GM12878 (cell line): ENCODE measurements around the gene ZNF283. TPM values are rescaled to one million over a fixed set of nuclear protein-coding genes. Genes with fewer than 3 reads are reported as not detected.

ENCODE experiments used
- polyA plus RNA-seq, 11 experiments: library from polyadenylated mRNA; depleted of rRNA in 4 of 11; unstranded in 6 of 11; stranded (reverse) in 5 of 11; fragments of >200 nt; fragmentation: Nextera tagmentation in 4 of 11; fragmentation: Illumina TruSeq in 1 of 11; extraction: Ambion mirVana in 4 of 11; extraction: Trizol in 1 of 11; gene quantifications; 1 replicate in 1 of 11; 2 replicates in 10 of 11; pipeline versions ENCODE4 v1.2.1 to v1.2.3, GENCODE V29; 2011 to 2016; ENCODE audit warnings: inconsistent platforms in 2 of 11, missing spikeins in 2 of 11, low read depth in 1 of 11
- total RNA-seq, 4 experiments: library from RNA; depleted of rRNA in 3 of 4; stranded (reverse); fragments of >200 nt in 3 of 4; fragmentation: Illumina TruSeq in 1 of 4; extraction: Trizol in 1 of 4; gene quantifications; 2 replicates each; pipeline versions ENCODE4 v1.2.1 to v1.2.3, GENCODE V29; 2013 to 2021

The ZNF283 gene
- total and polyA plus RNA-seq, 10 of the 15 experiments (the other 5 are each of a cell fraction or from before 2014, with no cell fraction given) = 2.2 to 7.8 (median 3.7) TPM

Other genes with a start within 250 kb of the ZNF283 start
Only the 7 nearest of the 18 such genes appear.
- gene IRGC, start 111.2 kb upstream of the ZNF283 start, total RNA-seq (2014; rRNA removed) = not detected in 2 replicates
- not detected in 2 replicates for gene IRGC, start 111.2 kb upstream of the ZNF283 start, total RNA-seq (2014; rRNA removed; fragmentation: Illumina TruSeq; extraction: Trizol)
- not detected in 2 replicates for gene IRGC, start 111.2 kb upstream of the ZNF283 start, total RNA-seq (2021)
- gene IRGC, start 111.2 kb upstream of the ZNF283 start, polyA plus RNA-seq (2011; rRNA removed) = not detected in 2 replicates
- not detected in 2 replicates for gene IRGC, start 111.2 kb upstream of the ZNF283 start, polyA plus RNA-seq (2014; fragmentation: Illumina TruSeq; extraction: Trizol)
- under 1 TPM in 1 of 2 experiments, not detected in 1; 0.04 TPM for gene IRGC, start 111.2 kb upstream of the ZNF283 start, polyA plus RNA-seq (2014; fragmentation: Nextera tagmentation; extraction: Ambion mirVana)
- not detected in 2 replicates for gene IRGC, start 111.2 kb upstream of the ZNF283 start, polyA plus RNA-seq (2014; rRNA removed)
- gene IRGC, start 111.2 kb upstream of the ZNF283 start, polyA plus RNA-seq (2016; fragmentation: Nextera tagmentation; extraction: Ambion mirVana) = not detected
- gene SMG9, start 72.4 kb upstream of the ZNF283 start, total RNA-seq (2014; rRNA removed) = 23.5 and 28.1 TPM in 2 replicates
- 16.3 and 20.3 TPM in 2 replicates for gene SMG9, start 72.4 kb upstream of the ZNF283 start, total RNA-seq (2014; rRNA removed; fragmentation: Illumina TruSeq; extraction: Trizol)
- 45.4 and 52.2 TPM in 2 replicates for gene SMG9, start 72.4 kb upstream of the ZNF283 start, total RNA-seq (2021)
- 20.6 and 48.9 TPM in 2 replicates for gene SMG9, start 72.4 kb upstream of the ZNF283 start, polyA plus RNA-seq (2011; rRNA removed)
- gene SMG9, start 72.4 kb upstream of the ZNF283 start, polyA plus RNA-seq (2014; fragmentation: Illumina TruSeq; extraction: Trizol) = 21.9 and 26.4 TPM in 2 replicates
- gene SMG9, start 72.4 kb upstream of the ZNF283 start, polyA plus RNA-seq (2014; fragmentation: Nextera tagmentation; extraction: Ambion mirVana) = 1 to 10 TPM in 1 of 2 experiments, under 1 TPM in 1; 0.69 to 4.0 TPM
- gene SMG9, start 72.4 kb upstream of the ZNF283 start, polyA plus RNA-seq (2014; rRNA removed) = 34.4 and 34.6 TPM in 2 replicates
- 10 to 100 TPM; 28.2 to 30.4 TPM for gene SMG9, start 72.4 kb upstream of the ZNF283 start, polyA plus RNA-seq (2016; fragmentation: Nextera tagmentation; extraction: Ambion mirVana)
- gene KCNN4, start 46.3 kb upstream of the ZNF283 start, total RNA-seq (2014; rRNA removed) = 87.6 and 97.0 TPM in 2 replicates
- gene KCNN4, start 46.3 kb upstream of the ZNF283 start, total RNA-seq (2014; rRNA removed; fragmentation: Illumina TruSeq; extraction: Trizol) = 52.9 and 53.6 TPM in 2 replicates
- gene KCNN4, start 46.3 kb upstream of the ZNF283 start, total RNA-seq (2021) = 92.0 and 92.4 TPM in 2 replicates
- gene KCNN4, start 46.3 kb upstream of the ZNF283 start, polyA plus RNA-seq (2011; rRNA removed) = 39.5 and 70.5 TPM in 2 replicates
- gene KCNN4, start 46.3 kb upstream of the ZNF283 start, polyA plus RNA-seq (2014; fragmentation: Illumina TruSeq; extraction: Trizol) = 15.6 and 62.7 TPM in 2 replicates
- 1 to 10 TPM; 1.4 to 6.3 TPM for gene KCNN4, start 46.3 kb upstream of the ZNF283 start, polyA plus RNA-seq (2014; fragmentation: Nextera tagmentation; extraction: Ambion mirVana)
- gene KCNN4, start 46.3 kb upstream of the ZNF283 start, polyA plus RNA-seq (2014; rRNA removed) = 112 and 132 TPM in 2 replicates
- gene KCNN4, start 46.3 kb upstream of the ZNF283 start, polyA plus RNA-seq (2016; fragmentation: Nextera tagmentation; extraction: Ambion mirVana) = 10 to 100 TPM; 85.3 to 93.9 TPM
- 0.76 and 1.4 TPM in 2 replicates for gene LYPD5, start 24.9 kb upstream of the ZNF283 start, total RNA-seq (2014; rRNA removed)
- 0.37 and 0.40 TPM in 2 replicates for gene LYPD5, start 24.9 kb upstream of the ZNF283 start, total RNA-seq (2014; rRNA removed; fragmentation: Illumina TruSeq; extraction: Trizol)
- 0.69 and 1.5 TPM in 2 replicates for gene LYPD5, start 24.9 kb upstream of the ZNF283 start, total RNA-seq (2021)
- 0.04 and 0.09 TPM in 2 replicates for gene LYPD5, start 24.9 kb upstream of the ZNF283 start, polyA plus RNA-seq (2011; rRNA removed)
- gene LYPD5, start 24.9 kb upstream of the ZNF283 start, polyA plus RNA-seq (2014; fragmentation: Illumina TruSeq; extraction: Trizol) = 0.56 and 0.62 TPM in 2 replicates
- gene LYPD5, start 24.9 kb upstream of the ZNF283 start, polyA plus RNA-seq (2014; fragmentation: Nextera tagmentation; extraction: Ambion mirVana) = under 1 TPM in 1 of 2 experiments, not detected in 1; 0.24 TPM
- 2.0 and 2.2 TPM in 2 replicates for gene LYPD5, start 24.9 kb upstream of the ZNF283 start, polyA plus RNA-seq (2014; rRNA removed)
- gene LYPD5, start 24.9 kb upstream of the ZNF283 start, polyA plus RNA-seq (2016; fragmentation: Nextera tagmentation; extraction: Ambion mirVana) = 1 to 10 TPM; 1.1 to 1.5 TPM
- gene ZNF404, start 56.6 kb downstream of the ZNF283 start, total RNA-seq (2014; rRNA removed) = 0.11 and 0.38 TPM in 2 replicates
- 0.72 and 1.0 TPM in 2 replicates for gene ZNF404, start 56.6 kb downstream of the ZNF283 start, total RNA-seq (2014; rRNA removed; fragmentation: Illumina TruSeq; extraction: Trizol)
- gene ZNF404, start 56.6 kb downstream of the ZNF283 start, total RNA-seq (2021) = 0.36 and 0.64 TPM in 2 replicates
- gene ZNF404, start 56.6 kb downstream of the ZNF283 start, polyA plus RNA-seq (2011; rRNA removed) = 2.3 and 5.5 TPM in 2 replicates
- gene ZNF404, start 56.6 kb downstream of the ZNF283 start, polyA plus RNA-seq (2014; fragmentation: Illumina TruSeq; extraction: Trizol) = 1.2 and 1.5 TPM in 2 replicates
- gene ZNF404, start 56.6 kb downstream of the ZNF283 start, polyA plus RNA-seq (2014; fragmentation: Nextera tagmentation; extraction: Ambion mirVana) = under 1 TPM; 0.31 to 0.42 TPM
- 0.18 and 0.63 TPM in 2 replicates for gene ZNF404, start 56.6 kb downstream of the ZNF283 start, polyA plus RNA-seq (2014; rRNA removed)
- gene ZNF404, start 56.6 kb downstream of the ZNF283 start, polyA plus RNA-seq (2016; fragmentation: Nextera tagmentation; extraction: Ambion mirVana) = under 1 TPM in 1 of 2 experiments, not detected in 1; 0.68 TPM
- gene ZNF45, start 108.0 kb downstream of the ZNF283 start, total RNA-seq (2014; rRNA removed) = 16.6 and 18.5 TPM in 2 replicates
- gene ZNF45, start 108.0 kb downstream of the ZNF283 start, total RNA-seq (2014; rRNA removed; fragmentation: Illumina TruSeq; extraction: Trizol) = 20.7 and 22.3 TPM in 2 replicates
- 15.0 and 15.6 TPM in 2 replicates for gene ZNF45, start 108.0 kb downstream of the ZNF283 start, total RNA-seq (2021)
- 22.5 and 24.5 TPM in 2 replicates for gene ZNF45, start 108.0 kb downstream of the ZNF283 start, polyA plus RNA-seq (2011; rRNA removed)
- gene ZNF45, start 108.0 kb downstream of the ZNF283 start, polyA plus RNA-seq (2014; fragmentation: Illumina TruSeq; extraction: Trizol) = 23.1 and 27.9 TPM in 2 replicates
- gene ZNF45, start 108.0 kb downstream of the ZNF283 start, polyA plus RNA-seq (2014; fragmentation: Nextera tagmentation; extraction: Ambion mirVana) = 1 to 10 TPM; 4.2 to 5.0 TPM
- gene ZNF45, start 108.0 kb downstream of the ZNF283 start, polyA plus RNA-seq (2014; rRNA removed) = 12.3 and 16.7 TPM in 2 replicates
- 10 to 100 TPM; 11.5 to 13.7 TPM for gene ZNF45, start 108.0 kb downstream of the ZNF283 start, polyA plus RNA-seq (2016; fragmentation: Nextera tagmentation; extraction: Ambion mirVana)
- 0.33 and 0.45 TPM in 2 replicates for gene ZNF221, start 123.9 kb downstream of the ZNF283 start, total RNA-seq (2014; rRNA removed)
- 0.72 and 0.74 TPM in 2 replicates for gene ZNF221, start 123.9 kb downstream of the ZNF283 start, total RNA-seq (2014; rRNA removed; fragmentation: Illumina TruSeq; extraction: Trizol)
- gene ZNF221, start 123.9 kb downstream of the ZNF283 start, total RNA-seq (2021) = 0.46 and 0.51 TPM in 2 replicates
- 1.7 and 2.8 TPM in 2 replicates for gene ZNF221, start 123.9 kb downstream of the ZNF283 start, polyA plus RNA-seq (2011; rRNA removed)
- 0.29 and 0.60 TPM in 2 replicates for gene ZNF221, start 123.9 kb downstream of the ZNF283 start, polyA plus RNA-seq (2014; fragmentation: Illumina TruSeq; extraction: Trizol)
- gene ZNF221, start 123.9 kb downstream of the ZNF283 start, polyA plus RNA-seq (2014; fragmentation: Nextera tagmentation; extraction: Ambion mirVana) = under 1 TPM; 0.16 to 0.47 TPM
- 0.17 and 0.23 TPM in 2 replicates for gene ZNF221, start 123.9 kb downstream of the ZNF283 start, polyA plus RNA-seq (2014; rRNA removed)
- under 1 TPM in 1 of 2 experiments, not detected in 1; 0.15 TPM for gene ZNF221, start 123.9 kb downstream of the ZNF283 start, polyA plus RNA-seq (2016; fragmentation: Nextera tagmentation; extraction: Ambion mirVana)